ENCODE measurements around the gene EXOC3L4. TPM values are rescaled to one million over a fixed set of nuclear protein-coding genes. Genes with fewer than 3 reads are reported as not detected.

The EXOC3L4 gene
- total and polyA plus RNA-seq, 10 donors = 2.0 to 39.2 (median 12.6) TPM

- H3K27ac ChIP-seq = no peak overlapping the region
- peak; percentile 65 for DNase-seq
- H3K9me3 ChIP-seq = no peaks in the 10 kb centered on the region
- peaks cover 0 to 63% (median 20%) of the 10 kb centered on the region in 7 donors for H3K27me3 ChIP-seq (replicated peaks in 1 of 7)
- peaks cover 0 to 11% (median 0%) of the 10 kb centered on the region in 6 donors for H3K4me1 ChIP-seq
- intact Hi-C loops (cut with DNase I; ENCODE audit: low total_unique reads) = no loop called here
- no peak for TF ChIP-seq CTCF (IDR thresholded peaks at IDR 0.05 in 8 of 11, conservative IDR thresholded peaks at IDR 0.05 in 3 of 11)
- TF ChIP-seq POLR2AphosphoS5 (IDR thresholded peaks at IDR 0.05) = no peak
- no peak for TF ChIP-seq POLR2A (IDR thresholded peaks at IDR 0.05)
- 69 to 86% (median 80%) methylated on average over 17 to 24 of the region's 24 CpGs for WGBS, 5 donors
- no peaks in the 10 kb centered on the region for H3K36me3 ChIP-seq
- no peak overlapping the region for H3K4me3 ChIP-seq
These were observed 9.1 kb upstream of the EXOC3L4 start for GRCh38 chr14:103085106-103086091.

GRCh38 chr14:103086771-103087342 is 7.7 kb upstream of the EXOC3L4 start:
- peaks cover 3 to 24% (median 11%) of the 10 kb centered on the region in 6 donors for H3K4me1 ChIP-seq
- no peak for TF ChIP-seq POLR2AphosphoS5 (IDR thresholded peaks at IDR 0.05)
- no peak for TF ChIP-seq CTCF (IDR thresholded peaks at IDR 0.05 in 8 of 11, conservative IDR thresholded peaks at IDR 0.05 in 3 of 11)
- no peak overlapping the region for H3K27ac ChIP-seq
- WGBS, 5 donors = 71 to 80% (median 75%) methylated on average over 7 to 8 of the region's 8 CpGs
- DNase-seq = peak; percentile 33
- peaks cover 0 to 77% (median 20%) of the 10 kb centered on the region in 7 donors for H3K27me3 ChIP-seq (replicated peaks in 1 of 7)
- intact Hi-C loops (cut with DNase I; ENCODE audit: low total_unique reads) = no loop called here
- H3K9me3 ChIP-seq = no peaks in the 10 kb centered on the region
- H3K4me3 ChIP-seq = no peak overlapping the region
- no peaks in the 10 kb centered on the region for H3K36me3 ChIP-seq

- H3K4me1 ChIP-seq = peaks cover 3 to 29% (median 13%) of the 10 kb centered on the region in 6 donors
- 60 to 86% (median 72%) methylated on average over 11 to 13 of the region's 13 CpGs for WGBS, 5 donors
- TF ChIP-seq CTCF (IDR thresholded peaks at IDR 0.05 in 8 of 11, conservative IDR thresholded peaks at IDR 0.05 in 3 of 11) (no peak), POLR2A (IDR thresholded peaks at IDR 0.05) (no peak), POLR2AphosphoS5 (IDR thresholded peaks at IDR 0.05) (no peak)
- intact Hi-C loops (cut with DNase I; ENCODE audit: low total_unique reads) = no loop called here
- H3K9me3 ChIP-seq = no peaks in the 10 kb centered on the region
- no peak overlapping the region for H3K27ac ChIP-seq
- H3K4me3 ChIP-seq = no peak overlapping the region
- peaks cover 0 to 79% (median 20%) of the 10 kb centered on the region in 7 donors for H3K27me3 ChIP-seq (replicated peaks in 1 of 7)
- H3K36me3 ChIP-seq = no peaks in the 10 kb centered on the region
- DNase-seq = peak; percentile 71
These were observed 7.1 kb upstream of the EXOC3L4 start for GRCh38 chr14:103087343-103087835.

GRCh38 chr14:103088921-103089320 is 5.6 kb upstream of the EXOC3L4 start:
- H3K4me1 ChIP-seq = peaks cover 3 to 36% (median 16%) of the 10 kb centered on the region in 6 donors
- no peak for DNase-seq
- intact Hi-C loops (cut with DNase I; ENCODE audit: low total_unique reads) = no loop called here
- H3K9me3 ChIP-seq = no peaks in the 10 kb centered on the region
- no peak for TF ChIP-seq POLR2A (IDR thresholded peaks at IDR 0.05)
- TF ChIP-seq CTCF (IDR thresholded peaks at IDR 0.05 in 8 of 11, conservative IDR thresholded peaks at IDR 0.05 in 3 of 11) = no peak
- no peak for TF ChIP-seq POLR2AphosphoS5 (IDR thresholded peaks at IDR 0.05)
- no peaks in the 10 kb centered on the region for H3K36me3 ChIP-seq
- WGBS, 5 donors = 70 to 92% (median 85%) methylated on average over 6 of the region's 6 CpGs
- no peak overlapping the region for H3K4me3 ChIP-seq
- H3K27me3 ChIP-seq (replicated peaks in 1 of 7) = peaks cover 0 to 69% (median 19%) of the 10 kb centered on the region in 7 donors
- no peak overlapping the region for H3K27ac ChIP-seq
